BJ (cell line): ENCODE results near the gene C10orf105. TPM values are rescaled to one million over a fixed set of nuclear protein-coding genes. Genes with fewer than 3 reads are reported as not detected.

Experiments
- CTCF ChIA-PET: fragments of 350-600 bp; formaldehyde crosslinking; extraction: SDS; loops from one replicate; lab custom pipeline; 2021; ENCODE audit warnings: antibody characterized with exemption, inconsistent platforms; lab: Yijun Ruan, JAX
- POLR2A ChIA-PET: fragments of 300-600 bp; sonication (Branson Sonifier 250); formaldehyde crosslinking; extraction: SDS; loops from one replicate; lab custom pipeline; 2021; ENCODE audit warnings: antibody characterized with exemption; lab: Charles Lee
- DNase-seq: peaks from one replicate; pipeline ENCODE4 v3.0.0-alpha.2; 2011; ENCODE audit warnings: low read depth
- H3K27me3 ChIP-seq: 2 replicates; pipeline ENCODE4 v1.6.0; 2011; ENCODE audit warnings: low read length; ENCODE audit not compliant: control insufficient read depth, insufficient read depth
- H3K36me3 ChIP-seq: 2 replicates; pipeline ENCODE4 v1.5.1; 2011; ENCODE audit warnings: low read length; ENCODE audit not compliant: control insufficient read depth, insufficient read depth
- H3K4me3 ChIP-seq: 2 replicates; pipeline ENCODE4 v1.5.1; 2011; ENCODE audit warnings: low read depth, mild to moderate bottlenecking, control low read depth, low read length
- polyA plus RNA-seq: library from polyadenylated mRNA; depleted of rRNA; stranded (reverse); fragments of >200 nt; gene quantifications from 2 replicates; pipeline ENCODE4 v1.2.3, GENCODE V29; 2011
- TF ChIP-seq, protein P1 (sequence below): IDR thresholded peaks from 2 replicates; pipeline ENCODE4 v1.5.1; 2011; ENCODE audit warnings: low read depth, mild to moderate bottlenecking, control low read depth, inconsistent platforms, low read length, moderate library complexity; ENCODE audit not compliant: insufficient read depth

Gene C10orf105
- polyA plus RNA-seq, 1 experiment = 1.1 TPM

DNA sequence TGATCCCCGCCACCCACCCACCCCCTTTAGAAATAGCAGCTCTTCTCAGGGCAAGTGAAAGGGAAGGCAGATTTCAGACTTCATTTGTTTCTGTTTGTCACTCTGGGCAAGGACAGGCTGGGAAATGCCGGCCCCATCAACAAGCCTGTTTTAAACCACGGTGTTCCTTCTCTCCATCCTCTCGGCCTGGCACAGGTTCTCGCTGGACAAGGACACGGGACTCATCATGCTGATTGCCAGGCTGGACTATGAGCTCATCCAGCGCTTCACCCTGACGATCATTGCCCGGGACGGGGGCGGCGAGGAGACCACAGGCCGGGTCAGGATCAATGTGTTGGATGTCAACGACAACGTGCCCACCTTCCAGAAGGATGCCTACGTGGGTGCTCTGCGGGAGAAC, 42.3 kb downstream of the C10orf105 start:
- H3K27me3 ChIP-seq = peaks cover 13% of the 10 kb centered on the region
- ChIA-PET CTCF (no interaction called here), POLR2A (no interaction called here)
- TF ChIP-seq, protein P1, sequence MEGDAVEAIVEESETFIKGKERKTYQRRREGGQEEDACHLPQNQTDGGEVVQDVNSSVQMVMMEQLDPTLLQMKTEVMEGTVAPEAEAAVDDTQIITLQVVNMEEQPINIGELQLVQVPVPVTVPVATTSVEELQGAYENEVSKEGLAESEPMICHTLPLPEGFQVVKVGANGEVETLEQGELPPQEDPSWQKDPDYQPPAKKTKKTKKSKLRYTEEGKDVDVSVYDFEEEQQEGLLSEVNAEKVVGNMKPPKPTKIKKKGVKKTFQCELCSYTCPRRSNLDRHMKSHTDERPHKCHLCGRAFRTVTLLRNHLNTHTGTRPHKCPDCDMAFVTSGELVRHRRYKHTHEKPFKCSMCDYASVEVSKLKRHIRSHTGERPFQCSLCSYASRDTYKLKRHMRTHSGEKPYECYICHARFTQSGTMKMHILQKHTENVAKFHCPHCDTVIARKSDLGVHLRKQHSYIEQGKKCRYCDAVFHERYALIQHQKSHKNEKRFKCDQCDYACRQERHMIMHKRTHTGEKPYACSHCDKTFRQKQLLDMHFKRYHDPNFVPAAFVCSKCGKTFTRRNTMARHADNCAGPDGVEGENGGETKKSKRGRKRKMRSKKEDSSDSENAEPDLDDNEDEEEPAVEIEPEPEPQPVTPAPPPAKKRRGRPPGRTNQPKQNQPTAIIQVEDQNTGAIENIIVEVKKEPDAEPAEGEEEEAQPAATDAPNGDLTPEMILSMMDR = no peak
- H3K36me3 ChIP-seq = no peaks in the 10 kb centered on the region
- DNase-seq = no peak
- H3K4me3 ChIP-seq = no peak overlapping the region

DNA sequence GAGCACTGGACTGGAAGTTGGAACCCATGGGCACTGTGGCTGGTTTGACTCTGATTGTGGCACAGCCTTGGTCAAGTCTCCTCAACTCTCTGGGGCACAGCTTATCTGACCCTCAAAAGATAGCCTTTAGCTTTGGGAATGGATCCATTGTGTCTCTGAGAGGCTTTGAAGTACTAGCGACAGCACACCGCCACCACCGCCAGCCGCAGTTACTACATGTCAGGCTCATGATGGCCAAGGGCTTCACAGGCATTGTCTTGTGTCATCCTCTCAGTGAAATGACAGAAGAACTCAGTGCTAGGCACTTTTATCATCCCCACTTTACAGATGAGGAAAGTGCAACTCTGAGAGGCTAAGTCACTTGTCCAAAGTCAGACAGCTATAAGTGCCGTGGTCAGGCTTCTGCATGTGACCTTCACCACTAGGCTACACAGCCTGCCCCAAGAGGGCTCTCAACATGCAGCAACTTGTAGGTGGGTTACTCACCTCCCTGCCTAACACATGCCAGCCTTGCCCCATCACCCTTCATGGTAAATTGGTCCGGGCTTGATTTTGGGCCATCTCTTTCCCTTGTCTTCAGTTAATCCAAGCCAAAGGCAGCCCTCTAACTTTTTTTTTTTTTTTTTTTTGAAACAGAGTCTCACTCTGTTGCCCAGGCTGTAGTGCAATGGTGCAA, 44.1 kb downstream of the C10orf105 start:
- no peak overlapping the region for H3K4me3 ChIP-seq
- ChIA-PET CTCF (no interaction called here), POLR2A (no interaction called here)
- H3K27me3 ChIP-seq = peaks cover 12% of the 10 kb centered on the region
- no peak for DNase-seq
- H3K36me3 ChIP-seq = no peaks in the 10 kb centered on the region
- TF ChIP-seq, protein P1 = no peak

DNA sequence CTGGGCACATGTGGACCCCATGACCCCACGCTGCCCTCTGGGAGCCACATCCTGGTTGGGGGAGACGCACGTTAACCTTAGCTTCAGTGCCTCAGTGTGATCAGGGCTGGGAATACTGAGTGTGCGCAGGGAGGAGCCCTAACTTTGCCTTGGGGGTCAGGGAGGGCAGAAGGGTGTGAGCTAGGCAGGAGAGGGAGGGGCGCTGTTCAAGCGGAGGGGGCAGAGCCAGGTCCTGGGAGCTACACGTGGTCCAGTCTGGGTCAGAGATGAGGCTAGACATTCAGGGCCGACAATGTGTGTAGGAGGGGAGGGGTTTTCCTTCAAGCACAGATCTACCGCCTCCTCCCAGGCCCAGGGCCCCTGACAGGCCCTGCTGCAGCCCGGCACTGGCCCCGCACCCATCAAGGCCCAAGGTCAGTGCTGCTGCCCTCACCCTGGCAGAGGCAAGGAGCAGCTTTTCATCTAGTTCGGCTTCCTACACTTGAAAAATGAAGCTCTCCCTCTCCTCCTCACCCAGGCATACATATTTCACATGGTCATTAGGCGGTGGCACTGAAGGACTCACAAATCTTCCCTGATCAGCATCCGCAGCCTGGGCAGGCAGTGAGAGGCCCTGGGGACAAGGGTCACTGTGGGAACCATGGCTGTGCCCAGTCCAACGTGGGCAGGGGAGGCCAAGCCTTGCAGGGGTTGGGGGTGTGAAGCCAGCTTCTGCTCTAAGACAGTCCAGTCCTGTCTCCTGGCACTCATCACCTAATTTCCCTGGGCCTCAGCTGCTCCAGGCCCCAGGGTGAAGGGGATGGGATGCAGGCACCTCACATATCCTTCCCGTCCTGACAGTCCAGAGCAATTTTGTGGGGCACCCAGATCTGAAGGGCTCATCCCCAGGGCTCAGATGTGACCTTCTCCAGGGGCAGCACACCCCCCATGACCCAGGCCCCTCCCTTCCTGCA, 47.3 kb downstream of the C10orf105 start:
- ChIA-PET POLR2A (no interaction called here), CTCF (no interaction called here)
- Histone ChIP-seq H3K36me3 (no peaks in the 10 kb centered on the region), H3K27me3 (peaks cover 3% of the 10 kb centered on the region; the same call in 1 of the 2 replicates), H3K4me3 (no peak overlapping the region)
- TF ChIP-seq, protein P1 = no peak
- DNase-seq = no peak

DNA sequence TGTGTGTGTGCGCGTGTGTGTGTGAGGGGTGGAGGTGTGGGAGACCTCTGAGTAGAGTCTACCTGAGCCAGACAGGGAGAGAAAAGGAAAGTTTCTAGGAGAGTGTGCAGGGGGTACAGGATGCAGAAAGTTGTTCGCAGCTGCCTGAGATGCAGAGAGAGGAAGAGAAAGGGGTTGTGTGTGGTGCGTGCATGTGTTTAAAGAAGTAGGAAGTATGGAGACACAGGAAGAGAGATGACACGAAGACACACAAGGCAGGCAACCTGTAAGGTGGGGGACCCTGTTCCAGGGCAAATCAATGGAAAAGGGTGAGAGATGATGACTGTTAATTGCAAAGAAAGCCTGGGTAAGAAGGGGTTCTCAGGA, 52.2 kb downstream of the C10orf105 start:
- TF ChIP-seq, protein P1 = no peak
- Histone ChIP-seq H3K27me3 (0 out of 2 replicates have a peak, but pooled peaks cover 3% of the 10 kb centered on the region), H3K36me3 (no peaks in the 10 kb centered on the region), H3K4me3 (no peak overlapping the region)
- ChIA-PET POLR2A (no interaction called here), CTCF (interaction anchor here (0.6 kb wide), 1 partner anchor 31 kb away, joined by 3 read pairs; no protein-coding TSS in a partner anchor)
- DNase-seq = no peak

DNA sequence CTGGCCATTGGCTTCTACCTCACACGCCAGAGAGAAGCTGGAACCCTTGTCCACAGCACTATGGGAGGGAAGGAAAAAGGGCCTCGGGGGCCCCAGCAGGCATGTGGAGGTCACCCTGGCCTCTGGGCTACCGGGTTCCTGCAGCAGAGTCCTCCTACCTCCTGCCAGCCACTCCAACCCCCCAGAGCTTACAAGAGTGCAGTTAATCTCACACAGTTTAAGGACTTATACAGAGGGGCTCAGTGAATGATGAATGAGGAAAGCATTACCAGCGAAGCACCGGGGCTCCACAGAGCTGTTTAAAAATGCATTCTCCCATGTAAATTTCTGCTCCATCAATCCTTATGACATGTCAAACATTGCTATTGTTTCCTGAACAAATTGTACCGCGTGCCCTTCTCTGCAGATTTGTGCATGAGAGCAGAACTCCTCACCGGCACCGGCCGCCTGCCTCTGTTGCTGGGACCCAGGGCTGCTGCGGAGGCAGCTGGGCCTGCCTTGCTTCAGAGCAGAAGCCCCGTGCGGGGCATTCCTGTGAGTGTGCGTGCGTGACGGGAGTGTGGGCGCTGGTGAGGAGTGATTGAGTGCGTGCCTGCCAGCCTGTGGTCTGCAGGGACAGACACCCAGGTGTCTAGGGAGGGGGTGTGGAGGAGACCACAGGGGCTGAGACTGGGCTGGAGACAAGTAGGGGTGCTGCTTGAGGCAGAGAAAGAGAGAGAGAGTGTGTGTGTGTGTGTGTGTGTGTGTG, 52.8 kb downstream of the C10orf105 start:
- Histone ChIP-seq H3K4me3 (no peak overlapping the region), H3K27me3 (0 out of 2 replicates have a peak, but pooled peaks cover 1% of the 10 kb centered on the region), H3K36me3 (no peaks in the 10 kb centered on the region)
- POLR2A ChIA-PET = no interaction called here
- DNase-seq = no peak
- TF ChIP-seq, protein P1 = no peak
- CTCF ChIA-PET = interaction anchor here (0.6 kb wide), 1 partner anchor 31 kb away, joined by 3 read pairs; no protein-coding TSS in a partner anchor
